ENCODE results near the gene IGF2.

DNA sequence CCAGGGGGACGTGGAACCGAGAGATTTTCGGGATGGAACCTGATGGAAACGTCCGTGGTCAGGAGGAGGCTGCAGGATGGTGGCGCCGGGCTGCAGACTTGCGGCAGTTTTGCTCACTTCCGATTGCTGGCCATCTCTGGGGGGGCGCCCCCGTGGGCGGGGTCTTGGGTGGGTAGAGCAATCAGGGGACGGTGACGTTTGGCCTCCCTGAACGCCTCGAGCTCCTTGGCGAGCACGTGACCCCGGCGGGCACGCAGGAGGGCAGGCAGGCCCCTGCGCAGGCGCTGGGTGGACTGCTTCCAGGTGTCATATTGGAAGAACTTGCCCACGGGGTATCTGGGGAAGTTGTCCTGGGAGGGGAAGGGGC is 6.3 kb downstream of the IGF2 start:
- TF ChIP-seq EP300 (IDR thresholded peaks at IDR 0.05), result no peak
- TF ChIP-seq, protein P1, sequence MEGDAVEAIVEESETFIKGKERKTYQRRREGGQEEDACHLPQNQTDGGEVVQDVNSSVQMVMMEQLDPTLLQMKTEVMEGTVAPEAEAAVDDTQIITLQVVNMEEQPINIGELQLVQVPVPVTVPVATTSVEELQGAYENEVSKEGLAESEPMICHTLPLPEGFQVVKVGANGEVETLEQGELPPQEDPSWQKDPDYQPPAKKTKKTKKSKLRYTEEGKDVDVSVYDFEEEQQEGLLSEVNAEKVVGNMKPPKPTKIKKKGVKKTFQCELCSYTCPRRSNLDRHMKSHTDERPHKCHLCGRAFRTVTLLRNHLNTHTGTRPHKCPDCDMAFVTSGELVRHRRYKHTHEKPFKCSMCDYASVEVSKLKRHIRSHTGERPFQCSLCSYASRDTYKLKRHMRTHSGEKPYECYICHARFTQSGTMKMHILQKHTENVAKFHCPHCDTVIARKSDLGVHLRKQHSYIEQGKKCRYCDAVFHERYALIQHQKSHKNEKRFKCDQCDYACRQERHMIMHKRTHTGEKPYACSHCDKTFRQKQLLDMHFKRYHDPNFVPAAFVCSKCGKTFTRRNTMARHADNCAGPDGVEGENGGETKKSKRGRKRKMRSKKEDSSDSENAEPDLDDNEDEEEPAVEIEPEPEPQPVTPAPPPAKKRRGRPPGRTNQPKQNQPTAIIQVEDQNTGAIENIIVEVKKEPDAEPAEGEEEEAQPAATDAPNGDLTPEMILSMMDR (IDR thresholded peaks at IDR 0.05), result no peak
- TF ChIP-seq POLR2A (IDR thresholded peaks at IDR 0.05), result no peak
- TF ChIP-seq POLR2AphosphoS5 (IDR thresholded peaks at IDR 0.05), result no peak
